SHP77 treated with DMSO at 0.1 percent for 48 hours (cell line): ENCODE measurements around the gene CNTN4.

Experiments used
- DNase-seq: peaks from one replicate; lab custom pipeline; 2025; lab: John Stamatoyannopoulos, UW

Gene CNTN4

GRCh38 chr3:3105815-3106214, 1007.1 kb downstream of the CNTN4 start:
- DNase-seq: no peak

- DNase-seq: no peak
Measured at GRCh38 chr3:3107181-3107580, 1008.5 kb downstream of the CNTN4 start.
